ENCODE results near the gene OR52I2.

OR52I2 gene

GRCh38 chr11:4611986-4612385 is 30.4 kb downstream of the OR52I2 start:
- Histone ChIP-seq H3K27ac (no peak overlapping the region), H2AFZ (no peak overlapping the region), H3K4me2 (ENCODE audit: low read length) (no peak overlapping the region), H3K4me3 (ENCODE audit: low read depth, low read length) (no peak overlapping the region), H3K9me3 (ENCODE audit: control insufficient read depth, low read length) (no peaks in the 10 kb centered on the region), H3K36me3 (ENCODE audit: control insufficient read depth, insufficient read depth, low read length) (no peaks in the 10 kb centered on the region), H3K27me3 (ENCODE audit: control insufficient read depth, insufficient read depth, low read length) (no peaks in the 10 kb centered on the region), H3K4me1 (peaks cover 4% of the 10 kb centered on the region), H3K9ac (no peak overlapping the region), H3K79me2 (no peaks in the 10 kb centered on the region)
- TF ChIP-seq CTCF (IDR thresholded peaks at IDR 0.05) = no peak

- no peak overlapping the region for H3K27ac ChIP-seq
- H3K4me3 ChIP-seq (ENCODE audit: low read depth, low read length) = no peak overlapping the region
- H3K9me3 ChIP-seq (ENCODE audit: control insufficient read depth, low read length) = no peaks in the 10 kb centered on the region
- no peak overlapping the region for H2AFZ ChIP-seq
- H3K27me3 ChIP-seq (ENCODE audit: control insufficient read depth, insufficient read depth, low read length) = no peaks in the 10 kb centered on the region
- H3K79me2 ChIP-seq = no peaks in the 10 kb centered on the region
- H3K4me2 ChIP-seq (ENCODE audit: low read length) = no peak overlapping the region
- no peak overlapping the region for H3K9ac ChIP-seq
- no peaks in the 10 kb centered on the region for H3K36me3 ChIP-seq (ENCODE audit: control insufficient read depth, insufficient read depth, low read length)
- no peak for TF ChIP-seq CTCF (IDR thresholded peaks at IDR 0.05)
- no peaks in the 10 kb centered on the region for H3K4me1 ChIP-seq
Measured at GRCh38 chr11:4615856-4616444, 34.4 kb downstream of the OR52I2 start.

- no peak overlapping the region for H3K27ac ChIP-seq
- no peak overlapping the region for H3K4me2 ChIP-seq (ENCODE audit: low read length)
- no peaks in the 10 kb centered on the region for H3K36me3 ChIP-seq (ENCODE audit: control insufficient read depth, insufficient read depth, low read length)
- no peaks in the 10 kb centered on the region for H3K79me2 ChIP-seq
- no peaks in the 10 kb centered on the region for H3K27me3 ChIP-seq (ENCODE audit: control insufficient read depth, insufficient read depth, low read length)
- no peak overlapping the region for H3K4me3 ChIP-seq (ENCODE audit: low read depth, low read length)
- no peak overlapping the region for H3K9ac ChIP-seq
- no peaks in the 10 kb centered on the region for H3K9me3 ChIP-seq (ENCODE audit: control insufficient read depth, low read length)
- no peak for TF ChIP-seq CTCF (IDR thresholded peaks at IDR 0.05)
- H3K4me1 ChIP-seq = no peaks in the 10 kb centered on the region
- H2AFZ ChIP-seq = no peak overlapping the region
Measured at GRCh38 chr11:4619514-4619913, 38.0 kb downstream of the OR52I2 start.

GRCh38 chr11:4626207-4627099 is 44.9 kb downstream of the OR52I2 start:
- no peak for TF ChIP-seq CTCF (IDR thresholded peaks at IDR 0.05)
- Histone ChIP-seq H3K9ac (no peak overlapping the region), H3K9me3 (ENCODE audit: control insufficient read depth, low read length) (no peaks in the 10 kb centered on the region), H3K27me3 (ENCODE audit: control insufficient read depth, insufficient read depth, low read length) (no peaks in the 10 kb centered on the region), H3K4me2 (ENCODE audit: low read length) (no peak overlapping the region), H3K27ac (no peak overlapping the region), H3K36me3 (ENCODE audit: control insufficient read depth, insufficient read depth, low read length) (no peaks in the 10 kb centered on the region), H3K4me1 (no peaks in the 10 kb centered on the region), H2AFZ (no peak overlapping the region), H3K79me2 (no peaks in the 10 kb centered on the region), H3K4me3 (ENCODE audit: low read depth, low read length) (no peak overlapping the region)

All from parathyroid adenoma (tissue), 2 donors.